ENCODE results near the gene LILRA2. TPM values are rescaled to one million over a fixed set of nuclear protein-coding genes. Genes with fewer than 3 reads are reported as not detected.
"Not testable (repeated sequence)": the region's sequence is repeated elsewhere in the genome, so short reads cannot be mapped to it uniquely, and the experiment has no call there.

The LILRA2 gene
- polyA plus RNA-seq, 2 donors = 0.53 to 0.55 TPM

DNA sequence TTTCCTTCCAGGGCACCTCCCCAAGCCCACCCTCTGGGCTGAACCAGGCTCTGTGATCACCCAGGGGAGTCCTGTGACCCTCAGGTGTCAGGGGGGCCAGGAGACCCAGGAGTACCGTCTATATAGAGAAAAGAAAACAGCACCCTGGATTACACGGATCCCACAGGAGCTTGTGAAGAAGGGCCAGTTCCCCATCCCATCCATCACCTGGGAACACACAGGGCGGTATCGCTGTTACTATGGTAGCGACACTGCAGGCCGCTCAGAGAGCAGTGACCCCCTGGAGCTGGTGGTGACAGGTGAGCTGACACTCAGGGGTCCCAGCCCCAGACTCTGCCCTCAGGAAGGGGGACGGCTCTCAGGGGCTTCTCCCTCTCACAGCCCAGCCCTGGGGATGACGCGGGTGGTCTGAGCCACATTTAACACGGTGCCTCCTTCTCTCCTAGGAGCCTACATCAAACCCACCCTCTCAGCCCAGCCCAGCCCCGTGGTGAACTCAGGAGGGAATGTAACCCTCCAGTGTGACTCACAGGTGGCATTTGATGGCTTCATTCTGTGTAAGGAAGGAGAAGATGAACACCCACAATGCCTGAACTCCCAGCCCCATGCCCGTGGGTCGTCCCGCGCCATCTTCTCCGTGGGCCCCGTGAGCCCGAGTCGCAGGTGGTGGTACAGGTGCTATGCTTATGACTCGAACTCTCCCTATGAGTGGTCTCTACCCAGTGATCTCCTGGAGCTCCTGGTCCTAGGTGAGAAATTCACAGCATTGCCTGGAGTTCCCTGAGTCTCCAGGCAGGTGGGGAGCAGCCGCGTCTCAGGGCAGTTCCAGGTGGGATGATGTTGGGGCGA is 58.1 kb downstream of the LILRA2 start:
- H3K4me3 ChIP-seq (ENCODE audit: low read depth in 1 of 2, low read length in 2 of 2); H3K36me3 ChIP-seq (ENCODE audit: control insufficient read depth in 2 of 2, insufficient read depth in 2 of 2, low read length in 1 of 2); H3K27ac ChIP-seq (ENCODE audit: low read depth in 2 of 2, low read length in 1 of 2); H3K9me3 ChIP-seq (ENCODE audit: control insufficient read depth in 2 of 2, insufficient read depth in 1 of 2, low read depth in 1 of 2, low read length in 1 of 2); H3K4me1 ChIP-seq (ENCODE audit: control insufficient read depth in 2 of 2, insufficient read depth in 2 of 2, low read length in 1 of 2); H3K27me3 ChIP-seq (ENCODE audit: control insufficient read depth in 1 of 2, insufficient read depth in 2 of 2, low read length in 2 of 2): not testable (repeated sequence)
- WGBS, 2 donors = 71 to 72% methylated on average over 23 of the region's 23 CpGs

DNA sequence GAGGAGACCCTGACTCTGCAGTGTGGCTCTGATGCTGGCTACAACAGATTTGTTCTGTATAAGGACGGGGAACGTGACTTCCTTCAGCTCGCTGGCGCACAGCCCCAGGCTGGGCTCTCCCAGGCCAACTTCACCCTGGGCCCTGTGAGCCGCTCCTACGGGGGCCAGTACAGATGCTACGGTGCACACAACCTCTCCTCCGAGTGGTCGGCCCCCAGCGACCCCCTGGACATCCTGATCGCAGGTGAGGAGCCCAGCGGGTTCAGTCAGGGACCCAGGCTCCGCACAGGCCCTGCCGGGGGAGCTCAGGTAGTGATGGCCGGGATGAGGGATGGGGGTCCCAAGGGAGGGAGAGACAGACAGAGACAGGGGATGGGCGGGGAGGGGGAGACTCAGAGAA is 58.9 kb downstream of the LILRA2 start:
- 76 to 77% methylated on average over 16 of the region's 16 CpGs for WGBS, 2 donors
- H3K4me1 ChIP-seq (ENCODE audit: control insufficient read depth in 2 of 2, insufficient read depth in 2 of 2, low read length in 1 of 2); H3K27me3 ChIP-seq (ENCODE audit: control insufficient read depth in 1 of 2, insufficient read depth in 2 of 2, low read length in 2 of 2); H3K36me3 ChIP-seq (ENCODE audit: control insufficient read depth in 2 of 2, insufficient read depth in 2 of 2, low read length in 1 of 2); H3K9me3 ChIP-seq (ENCODE audit: control insufficient read depth in 2 of 2, insufficient read depth in 1 of 2, low read depth in 1 of 2, low read length in 1 of 2); H3K27ac ChIP-seq (ENCODE audit: low read depth in 2 of 2, low read length in 1 of 2); H3K4me3 ChIP-seq (ENCODE audit: low read depth in 1 of 2, low read length in 2 of 2): not testable (repeated sequence)

DNA sequence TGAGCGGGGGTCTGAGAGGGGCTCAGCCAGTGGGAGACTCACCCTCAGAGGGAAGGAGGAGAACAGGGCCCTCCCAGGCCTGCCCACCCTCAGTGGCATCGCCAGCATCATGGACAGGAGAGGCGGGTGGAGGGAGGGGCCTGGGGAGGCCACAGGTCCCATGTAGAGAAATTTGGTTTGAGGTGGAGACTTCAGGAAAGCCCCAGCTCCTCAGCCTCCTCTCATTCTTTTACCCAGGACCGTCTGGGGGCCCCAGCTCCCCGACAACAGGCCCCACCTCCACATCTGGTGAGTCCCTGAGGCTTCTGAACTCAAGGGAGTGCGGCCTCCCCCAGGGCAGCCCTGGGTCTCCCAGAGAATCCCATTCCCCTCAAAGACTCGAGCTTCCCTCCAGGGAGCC is 59.8 kb downstream of the LILRA2 start:
- Histone ChIP-seq H3K36me3 (ENCODE audit: control insufficient read depth in 2 of 2, insufficient read depth in 2 of 2, low read length in 1 of 2) (no peaks in the 10 kb centered on the region), H3K27me3 (ENCODE audit: control insufficient read depth in 1 of 2, insufficient read depth in 2 of 2, low read length in 2 of 2) (peaks cover 0 to 3% of the 10 kb centered on the region in 2 donors), H3K9me3 (ENCODE audit: control insufficient read depth in 2 of 2, insufficient read depth in 1 of 2, low read depth in 1 of 2, low read length in 1 of 2) (no peaks in the 10 kb centered on the region), H3K27ac (ENCODE audit: low read depth in 2 of 2, low read length in 1 of 2) (no peak overlapping the region), H3K4me1 (ENCODE audit: control insufficient read depth in 2 of 2, insufficient read depth in 2 of 2, low read length in 1 of 2) (peaks cover 0 to 2% of the 10 kb centered on the region in 2 donors), H3K4me3 (ENCODE audit: low read depth in 1 of 2, low read length in 2 of 2) (no peak overlapping the region)
- 60 to 66% methylated on average over 7 of the region's 7 CpGs for WGBS, 2 donors

DNA sequence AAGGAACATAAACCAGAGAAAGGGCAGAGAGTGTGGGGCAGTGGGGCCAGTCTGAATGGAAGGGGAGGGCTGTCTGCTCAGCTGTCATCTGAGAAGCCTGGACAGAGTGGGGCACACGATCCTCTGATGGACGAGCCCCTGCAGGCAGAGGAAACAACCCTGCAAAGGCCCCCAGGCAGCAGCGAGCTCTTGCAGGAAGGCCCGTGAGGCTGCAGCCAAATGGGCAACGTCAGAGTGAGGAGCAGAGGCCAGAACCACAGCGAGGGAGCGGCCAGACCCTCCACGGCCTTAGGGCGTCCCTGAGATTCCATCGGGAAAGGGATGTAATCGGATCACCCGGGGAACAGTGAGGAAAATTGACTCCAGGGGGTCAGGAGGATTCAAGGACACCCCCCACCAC is 62.5 kb downstream of the LILRA2 start:
- H3K27me3 ChIP-seq (ENCODE audit: control insufficient read depth in 1 of 2, insufficient read depth in 2 of 2, low read length in 2 of 2); H3K27ac ChIP-seq (ENCODE audit: low read depth in 2 of 2, low read length in 1 of 2); H3K4me1 ChIP-seq (ENCODE audit: control insufficient read depth in 2 of 2, insufficient read depth in 2 of 2, low read length in 1 of 2); H3K4me3 ChIP-seq (ENCODE audit: low read depth in 1 of 2, low read length in 2 of 2); H3K36me3 ChIP-seq (ENCODE audit: control insufficient read depth in 2 of 2, insufficient read depth in 2 of 2, low read length in 1 of 2); H3K9me3 ChIP-seq (ENCODE audit: control insufficient read depth in 2 of 2, insufficient read depth in 1 of 2, low read depth in 1 of 2, low read length in 1 of 2): not testable (repeated sequence)
- 16 to 24% methylated on average over 12 of the region's 12 CpGs for WGBS, 2 donors

DNA sequence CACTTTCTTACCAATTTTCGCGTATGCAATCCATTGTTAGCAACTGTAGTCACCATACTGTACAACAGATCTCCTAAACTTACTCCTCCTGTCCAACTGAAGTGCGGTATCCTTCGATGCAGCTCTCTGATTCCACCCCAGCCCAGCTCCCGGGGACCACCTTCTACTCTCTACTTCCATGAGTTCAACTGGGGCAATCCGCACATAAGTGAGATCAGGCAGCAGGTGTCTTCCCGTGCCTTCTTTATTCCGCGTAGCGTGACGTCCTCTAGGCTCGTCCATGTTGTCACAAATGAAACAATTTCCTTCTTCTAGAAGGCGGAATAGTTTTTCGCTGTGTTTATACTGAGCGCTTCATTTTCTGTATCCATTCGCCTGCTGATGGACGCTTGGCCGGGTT is 65.1 kb downstream of the LILRA2 start:
- H3K4me1 ChIP-seq (ENCODE audit: control insufficient read depth in 2 of 2, insufficient read depth in 2 of 2, low read length in 1 of 2) = no peaks in the 10 kb centered on the region
- H3K27me3 ChIP-seq (ENCODE audit: control insufficient read depth in 1 of 2, insufficient read depth in 2 of 2, low read length in 2 of 2) = no peaks in the 10 kb centered on the region
- no peak overlapping the region for H3K27ac ChIP-seq (ENCODE audit: low read depth in 2 of 2, low read length in 1 of 2)
- H3K9me3 ChIP-seq (ENCODE audit: control insufficient read depth in 2 of 2, insufficient read depth in 1 of 2, low read depth in 1 of 2, low read length in 1 of 2) = no peaks in the 10 kb centered on the region
- H3K4me3 ChIP-seq (ENCODE audit: low read depth in 1 of 2, low read length in 2 of 2) = no peak overlapping the region
- H3K36me3 ChIP-seq (ENCODE audit: control insufficient read depth in 2 of 2, insufficient read depth in 2 of 2, low read length in 1 of 2) = no peaks in the 10 kb centered on the region
- WGBS, 2 donors = 91 to 92% methylated on average over 18 of the region's 18 CpGs

Other genes with a start within 250 kb of the LILRA2 start
- under 1 TPM in 1 of 2 donors, not detected in 1; 0.06 TPM for gene LILRA4, start 234.6 kb upstream of the LILRA2 start, polyA plus RNA-seq
- gene LAIR1, start 208.9 kb upstream of the LILRA2 start, polyA plus RNA-seq = 1 to 10 TPM; 1.9 to 2.0 TPM
- gene TTYH1, start 158.3 kb upstream of the LILRA2 start, polyA plus RNA-seq = 1 to 10 TPM in 1 of 2 donors, under 1 TPM in 1; 0.82 to 3.7 TPM
- gene LENG8, start 124.6 kb upstream of the LILRA2 start, polyA plus RNA-seq = 100 to 1,000 TPM in 1 of 2 donors, 10 to 100 TPM in 1; 55.3 to 137 TPM
- 1 to 10 TPM; 4.4 to 5.8 TPM for gene LENG9, start 110.0 kb upstream of the LILRA2 start, polyA plus RNA-seq
- gene CDC42EP5, start 100.5 kb upstream of the LILRA2 start, polyA plus RNA-seq = 10 to 100 TPM in 1 of 2 donors, 1 to 10 TPM in 1; 7.0 to 13.1 TPM
- gene LAIR2, start 71.0 kb upstream of the LILRA2 start, polyA plus RNA-seq = under 1 TPM in 1 of 2 donors, not detected in 1; 0.08 TPM
- gene LILRA1, start 19.8 kb downstream of the LILRA2 start, polyA plus RNA-seq = under 1 TPM; 0.08 to 0.21 TPM
- gene LILRB1, start 56.7 kb downstream of the LILRA2 start, polyA plus RNA-seq = under 1 TPM; 0.46 to 0.55 TPM
- under 1 TPM; 0.35 to 0.58 TPM for gene LILRB4, start 89.2 kb downstream of the LILRA2 start, polyA plus RNA-seq
- gene KIR3DL3, start 150.7 kb downstream of the LILRA2 start, polyA plus RNA-seq = not detected
- gene KIR2DL3, start 164.7 kb downstream of the LILRA2 start, polyA plus RNA-seq = not detected
- gene KIR2DL1, start 196.0 kb downstream of the LILRA2 start, polyA plus RNA-seq = not detected
- not detected for gene KIR2DL4, start 229.8 kb downstream of the LILRA2 start, polyA plus RNA-seq
- gene KIR3DL1, start 242.7 kb downstream of the LILRA2 start, polyA plus RNA-seq = not detected